ENCODE measurements around the gene ABCC4.
"Not testable (repeated sequence)": the region's sequence is repeated elsewhere in the genome, so short reads cannot be mapped to it uniquely, and the experiment has no call there.

ABCC4 gene

GRCh38 chr13:95226932-95227695 lies 74.1 kb downstream of the ABCC4 start:
- no peak for DNase-seq

- no peak for DNase-seq
Measured at GRCh38 chr13:95226476-95226875, 74.8 kb downstream of the ABCC4 start.

- DNase-seq = no peak
Measured at GRCh38 chr13:95226050-95226449, 75.2 kb downstream of the ABCC4 start.

GRCh38 chr13:95224064-95224463 lies 77.2 kb downstream of the ABCC4 start:
- DNase-seq = no peak

- no peak for DNase-seq
Measured at GRCh38 chr13:95222733-95223018, 78.6 kb downstream of the ABCC4 start.

GRCh38 chr13:95221971-95222732 lies 79.1 kb downstream of the ABCC4 start:
- DNase-seq = no peak

- no peak for DNase-seq
Measured at GRCh38 chr13:95220611-95221010, 80.6 kb downstream of the ABCC4 start.

GRCh38 chr13:95217920-95218830 lies 83.1 kb downstream of the ABCC4 start:
- DNase-seq = no peak

GRCh38 chr13:95216182-95216581 lies 85.1 kb downstream of the ABCC4 start:
- no peak for DNase-seq

GRCh38 chr13:95212983-95213850 lies 88.0 kb downstream of the ABCC4 start:
- no peak for DNase-seq

GRCh38 chr13:95209109-95209508 lies 92.1 kb downstream of the ABCC4 start:
- no peak for DNase-seq

GRCh38 chr13:95207769-95208366 lies 93.4 kb downstream of the ABCC4 start:
- no peak for DNase-seq

- DNase-seq = no peak
Measured at GRCh38 chr13:95206116-95206515, 95.1 kb downstream of the ABCC4 start.

- no peak for DNase-seq
Measured at GRCh38 chr13:95204231-95204765, 97.0 kb downstream of the ABCC4 start.

GRCh38 chr13:95201814-95202651 lies 99.2 kb downstream of the ABCC4 start:
- no peak for DNase-seq

- not testable (repeated sequence) for DNase-seq
Measured at GRCh38 chr13:95200386-95200957, 100.8 kb downstream of the ABCC4 start.

GRCh38 chr13:95199896-95200295 lies 101.4 kb downstream of the ABCC4 start:
- DNase-seq = no peak

- DNase-seq = not testable (repeated sequence)
Measured at GRCh38 chr13:95198606-95199005, 102.6 kb downstream of the ABCC4 start.

GRCh38 chr13:95197548-95197947 lies 103.7 kb downstream of the ABCC4 start:
- no peak for DNase-seq

GRCh38 chr13:95195146-95195545 lies 106.1 kb downstream of the ABCC4 start:
- no peak for DNase-seq
